ENCODE data around the gene UBE2L5.
"Not testable (repeated sequence)": the region's sequence is repeated elsewhere in the genome, so short reads cannot be mapped to it uniquely, and the experiment has no call there.

UBE2L5 gene

DNA sequence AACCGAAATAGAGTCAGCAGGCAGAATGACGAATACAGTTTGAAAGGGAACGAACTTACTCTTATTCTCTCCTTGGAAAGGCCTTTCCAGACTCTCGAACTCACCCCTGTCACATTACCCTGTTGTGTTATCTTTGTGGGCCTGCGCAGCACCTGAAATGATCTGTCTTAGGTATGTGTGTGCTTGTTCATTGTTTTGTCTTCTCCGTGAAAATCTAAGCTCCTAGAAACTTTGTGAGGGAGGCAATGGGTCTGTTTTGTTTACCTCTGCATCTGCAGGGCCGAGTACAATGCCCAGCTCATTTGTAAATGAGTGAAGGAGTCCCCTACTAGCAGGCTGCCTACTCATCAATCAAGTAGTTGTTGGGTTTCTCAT, 23.8 kb downstream of the UBE2L5 start:
- H3K27ac ChIP-seq (ENCODE audit: low read depth, low read length): peak overlapping the region; percentile 58
- no peaks in the 10 kb centered on the region for H3K27me3 ChIP-seq (ENCODE audit: insufficient read depth, low read length, poor library complexity)
- no peak overlapping the region for H4K5ac ChIP-seq (ENCODE audit: low read length)
- no peak overlapping the region for H2AK5ac ChIP-seq (ENCODE audit: low read length)
- H3K4ac ChIP-seq (ENCODE audit: low read depth, low read length): no peak overlapping the region
- H2BK15ac ChIP-seq (replicated peaks; ENCODE audit: low read depth): no peak overlapping the region
- no peak overlapping the region for H2BK5ac ChIP-seq (ENCODE audit: low read length)
- H3K36me3 ChIP-seq (ENCODE audit: control insufficient read depth, insufficient read depth, low read length): no peaks in the 10 kb centered on the region
- no peak overlapping the region for H3K4me3 ChIP-seq (ENCODE audit: low read length)
- no peak for DNase-seq
- peaks cover 4% of the 10 kb centered on the region for H3K4me1 ChIP-seq (ENCODE audit: control insufficient read depth, low read depth, low read length)
- no peak overlapping the region for H3K23ac ChIP-seq (ENCODE audit: low read length)
- H3K18ac ChIP-seq (ENCODE audit: low read length): no peak overlapping the region
- no peak overlapping the region for H4K8ac ChIP-seq (ENCODE audit: low read depth, low read length)
- H3K56ac ChIP-seq (ENCODE audit: low read length): peak overlapping the region; percentile 84
- no CpG with 5 or more reads among the region's 7 CpGs for WGBS (ENCODE audit: extremely low coverage, insufficient coverage, low lambda C conversion rate)
- no peaks in the 10 kb centered on the region for H3K79me2 ChIP-seq (ENCODE audit: control insufficient read depth, insufficient read depth, low read length)
- peak overlapping the region; percentile 17 for H3K4me2 ChIP-seq (ENCODE audit: low read length)
- no peaks in the 10 kb centered on the region for H3K79me1 ChIP-seq (ENCODE audit: low read length)
- no peak overlapping the region for H2BK120ac ChIP-seq (ENCODE audit: low read depth, low read length)
- H3K9ac ChIP-seq (ENCODE audit: low read length): peak overlapping the region; percentile 62

DNA sequence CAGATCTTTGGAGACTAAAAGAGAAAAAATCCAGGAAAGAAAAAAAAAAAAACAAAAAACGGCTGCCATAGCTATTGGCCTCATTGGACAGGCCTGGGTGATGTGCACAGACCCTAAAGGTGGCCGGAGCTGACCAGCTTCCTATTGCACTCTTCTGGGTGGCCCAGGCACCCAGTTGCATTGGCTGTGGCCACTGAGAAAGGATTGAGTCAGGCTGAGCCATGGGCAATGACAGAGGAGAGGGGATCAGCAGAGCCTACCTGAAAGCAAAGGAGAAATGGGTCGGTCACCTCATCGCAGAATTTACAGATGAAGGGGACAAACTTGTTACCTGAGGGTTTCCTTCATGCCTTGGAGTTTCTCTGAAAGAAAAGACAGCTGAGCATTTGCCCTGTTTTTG, 26.1 kb downstream of the UBE2L5 start:
- no peaks in the 10 kb centered on the region for H3K27me3 ChIP-seq (ENCODE audit: insufficient read depth, low read length, poor library complexity)
- no peaks in the 10 kb centered on the region for H3K36me3 ChIP-seq (ENCODE audit: control insufficient read depth, insufficient read depth, low read length)
- H3K56ac ChIP-seq (ENCODE audit: low read length): no peak overlapping the region
- no CpG with 5 or more reads among the region's 4 CpGs for WGBS (ENCODE audit: extremely low coverage, insufficient coverage, low lambda C conversion rate)
- no peak overlapping the region for H2BK15ac ChIP-seq (replicated peaks; ENCODE audit: low read depth)
- H3K4me1 ChIP-seq (ENCODE audit: control insufficient read depth, low read depth, low read length): peaks cover 4% of the 10 kb centered on the region
- H3K23ac ChIP-seq (ENCODE audit: low read length): no peak overlapping the region
- no peak overlapping the region for H2AK5ac ChIP-seq (ENCODE audit: low read length)
- H2BK120ac ChIP-seq (ENCODE audit: low read depth, low read length): no peak overlapping the region
- H3K4me2 ChIP-seq (ENCODE audit: low read length): no peak overlapping the region
- H4K8ac ChIP-seq (ENCODE audit: low read depth, low read length): no peak overlapping the region
- no peak overlapping the region for H4K5ac ChIP-seq (ENCODE audit: low read length)
- no peak overlapping the region for H3K18ac ChIP-seq (ENCODE audit: low read length)
- H3K79me1 ChIP-seq (ENCODE audit: low read length): no peaks in the 10 kb centered on the region
- no peak overlapping the region for H3K4me3 ChIP-seq (ENCODE audit: low read length)
- H3K79me2 ChIP-seq (ENCODE audit: control insufficient read depth, insufficient read depth, low read length): no peaks in the 10 kb centered on the region
- H3K27ac ChIP-seq (ENCODE audit: low read depth, low read length): no peak overlapping the region
- no peak overlapping the region for H3K9ac ChIP-seq (ENCODE audit: low read length)
- no peak overlapping the region for H3K4ac ChIP-seq (ENCODE audit: low read depth, low read length)
- DNase-seq: no peak
- no peak overlapping the region for H2BK5ac ChIP-seq (ENCODE audit: low read length)

DNA sequence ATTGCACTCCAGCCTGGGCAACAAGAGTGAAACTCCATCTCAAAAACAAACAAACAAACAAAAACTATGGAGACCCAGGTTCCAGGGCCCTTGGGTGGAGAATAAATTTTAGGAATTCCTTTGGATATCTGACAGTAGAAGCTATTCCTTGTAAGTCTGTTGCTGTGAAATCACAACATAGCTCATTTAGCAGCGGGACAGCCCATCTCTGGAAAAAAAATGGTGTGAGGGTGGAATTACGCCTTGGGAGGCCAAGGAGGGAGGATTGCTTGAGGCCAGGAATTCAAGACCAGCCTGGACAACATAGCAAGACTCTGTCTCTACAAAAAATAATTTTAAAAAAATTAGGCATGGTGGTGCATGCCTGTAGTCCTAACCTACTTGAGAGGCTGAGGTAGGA, 27.8 kb downstream of the UBE2L5 start:
- no peaks in the 10 kb centered on the region for H3K79me2 ChIP-seq (ENCODE audit: control insufficient read depth, insufficient read depth, low read length)
- no peak overlapping the region for H4K8ac ChIP-seq (ENCODE audit: low read depth, low read length)
- H3K18ac ChIP-seq (ENCODE audit: low read length): no peak overlapping the region
- H3K27ac ChIP-seq (ENCODE audit: low read depth, low read length): no peak overlapping the region
- H3K4me1 ChIP-seq (ENCODE audit: control insufficient read depth, low read depth, low read length): peaks cover 4% of the 10 kb centered on the region
- H3K9ac ChIP-seq (ENCODE audit: low read length): no peak overlapping the region
- no peaks in the 10 kb centered on the region for H3K36me3 ChIP-seq (ENCODE audit: control insufficient read depth, insufficient read depth, low read length)
- DNase-seq: no peak
- no peak overlapping the region for H3K4me2 ChIP-seq (ENCODE audit: low read length)
- H2BK5ac ChIP-seq (ENCODE audit: low read length): no peak overlapping the region
- no peaks in the 10 kb centered on the region for H3K79me1 ChIP-seq (ENCODE audit: low read length)
- no peaks in the 10 kb centered on the region for H3K27me3 ChIP-seq (ENCODE audit: insufficient read depth, low read length, poor library complexity)
- H3K4me3 ChIP-seq (ENCODE audit: low read length): no peak overlapping the region
- no CpG with 5 or more reads among the region's 2 CpGs for WGBS (ENCODE audit: extremely low coverage, insufficient coverage, low lambda C conversion rate)
- H3K4ac ChIP-seq (ENCODE audit: low read depth, low read length): no peak overlapping the region
- no peak overlapping the region for H3K56ac ChIP-seq (ENCODE audit: low read length)
- no peak overlapping the region for H3K23ac ChIP-seq (ENCODE audit: low read length)
- H4K5ac ChIP-seq (ENCODE audit: low read length): no peak overlapping the region
- no peak overlapping the region for H2BK15ac ChIP-seq (replicated peaks; ENCODE audit: low read depth)
- no peak overlapping the region for H2BK120ac ChIP-seq (ENCODE audit: low read depth, low read length)
- H2AK5ac ChIP-seq (ENCODE audit: low read length): no peak overlapping the region

DNA sequence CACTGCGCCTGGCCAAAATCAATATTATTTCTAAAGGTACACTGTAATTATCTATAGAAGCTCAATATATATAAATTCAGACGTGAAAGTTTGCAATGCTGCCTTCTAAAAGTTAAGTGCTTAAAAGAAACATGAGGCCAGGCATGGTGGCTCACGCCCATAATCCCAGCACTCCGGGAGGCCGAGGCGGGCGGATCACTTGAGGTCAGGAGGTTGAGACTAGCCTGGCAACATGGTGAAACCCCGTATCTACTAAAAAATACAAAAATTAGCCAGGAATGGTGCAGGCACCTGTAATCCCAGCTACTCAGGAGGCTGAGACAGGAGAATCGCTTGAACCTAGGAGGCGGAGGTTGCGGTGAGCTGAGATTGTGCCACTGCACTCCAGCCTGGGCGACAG, 29.2 kb downstream of the UBE2L5 start:
- not testable (repeated sequence) for H3K4ac ChIP-seq (ENCODE audit: low read depth, low read length); H3K9ac ChIP-seq (ENCODE audit: low read length); H2BK5ac ChIP-seq (ENCODE audit: low read length); H4K5ac ChIP-seq (ENCODE audit: low read length); H3K4me2 ChIP-seq (ENCODE audit: low read length); H3K23ac ChIP-seq (ENCODE audit: low read length); H2BK120ac ChIP-seq (ENCODE audit: low read depth, low read length); H4K8ac ChIP-seq (ENCODE audit: low read depth, low read length); H2AK5ac ChIP-seq (ENCODE audit: low read length); H3K79me1 ChIP-seq (ENCODE audit: low read length); H3K4me1 ChIP-seq (ENCODE audit: control insufficient read depth, low read depth, low read length); H3K36me3 ChIP-seq (ENCODE audit: control insufficient read depth, insufficient read depth, low read length); H3K18ac ChIP-seq (ENCODE audit: low read length); H3K27ac ChIP-seq (ENCODE audit: low read depth, low read length); H3K4me3 ChIP-seq (ENCODE audit: low read length); H3K27me3 ChIP-seq (ENCODE audit: insufficient read depth, low read length, poor library complexity); H2BK15ac ChIP-seq (replicated peaks; ENCODE audit: low read depth); DNase-seq; H3K56ac ChIP-seq (ENCODE audit: low read length); H3K79me2 ChIP-seq (ENCODE audit: control insufficient read depth, insufficient read depth, low read length)
- no CpG with 5 or more reads among the region's 12 CpGs for WGBS (ENCODE audit: extremely low coverage, insufficient coverage, low lambda C conversion rate)

DNA sequence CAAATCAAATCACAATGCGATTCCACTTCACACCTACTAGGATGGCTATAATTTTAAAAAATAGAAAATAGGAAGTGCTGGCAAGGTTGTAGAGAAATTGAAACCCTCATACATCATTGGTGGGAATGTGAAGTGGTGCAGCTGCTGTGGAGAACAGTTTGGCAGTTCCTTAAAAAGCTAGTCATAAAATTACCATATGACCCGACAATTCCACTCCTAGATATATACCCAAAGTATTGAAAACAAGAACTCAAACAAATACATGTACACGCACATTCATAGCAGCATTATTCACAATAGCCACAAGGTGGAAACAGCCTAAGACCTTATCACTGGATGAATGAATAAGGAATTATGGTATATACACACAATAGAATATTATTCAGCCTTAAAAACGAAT, 31.4 kb downstream of the UBE2L5 start:
- H3K9ac ChIP-seq (ENCODE audit: low read length): no peak overlapping the region
- no peak for DNase-seq
- H2AK5ac ChIP-seq (ENCODE audit: low read length): no peak overlapping the region
- H3K4ac ChIP-seq (ENCODE audit: low read depth, low read length): no peak overlapping the region
- H3K4me2 ChIP-seq (ENCODE audit: low read length): no peak overlapping the region
- no peaks in the 10 kb centered on the region for H3K36me3 ChIP-seq (ENCODE audit: control insufficient read depth, insufficient read depth, low read length)
- no peaks in the 10 kb centered on the region for H3K27me3 ChIP-seq (ENCODE audit: insufficient read depth, low read length, poor library complexity)
- H3K18ac ChIP-seq (ENCODE audit: low read length): no peak overlapping the region
- no peaks in the 10 kb centered on the region for H3K79me2 ChIP-seq (ENCODE audit: control insufficient read depth, insufficient read depth, low read length)
- no peak overlapping the region for H2BK5ac ChIP-seq (ENCODE audit: low read length)
- H4K5ac ChIP-seq (ENCODE audit: low read length): no peak overlapping the region
- H3K27ac ChIP-seq (ENCODE audit: low read depth, low read length): no peak overlapping the region
- no CpG with 5 or more reads among the region's 4 CpGs for WGBS (ENCODE audit: extremely low coverage, insufficient coverage, low lambda C conversion rate)
- H3K56ac ChIP-seq (ENCODE audit: low read length): no peak overlapping the region
- H3K4me3 ChIP-seq (ENCODE audit: low read length): no peak overlapping the region
- H3K4me1 ChIP-seq (ENCODE audit: control insufficient read depth, low read depth, low read length): no peaks in the 10 kb centered on the region
- no peak overlapping the region for H2BK15ac ChIP-seq (replicated peaks; ENCODE audit: low read depth)
- H3K79me1 ChIP-seq (ENCODE audit: low read length): no peaks in the 10 kb centered on the region
- H3K23ac ChIP-seq (ENCODE audit: low read length): no peak overlapping the region
- no peak overlapping the region for H4K8ac ChIP-seq (ENCODE audit: low read depth, low read length)
- H2BK120ac ChIP-seq (ENCODE audit: low read depth, low read length): no peak overlapping the region

DNA sequence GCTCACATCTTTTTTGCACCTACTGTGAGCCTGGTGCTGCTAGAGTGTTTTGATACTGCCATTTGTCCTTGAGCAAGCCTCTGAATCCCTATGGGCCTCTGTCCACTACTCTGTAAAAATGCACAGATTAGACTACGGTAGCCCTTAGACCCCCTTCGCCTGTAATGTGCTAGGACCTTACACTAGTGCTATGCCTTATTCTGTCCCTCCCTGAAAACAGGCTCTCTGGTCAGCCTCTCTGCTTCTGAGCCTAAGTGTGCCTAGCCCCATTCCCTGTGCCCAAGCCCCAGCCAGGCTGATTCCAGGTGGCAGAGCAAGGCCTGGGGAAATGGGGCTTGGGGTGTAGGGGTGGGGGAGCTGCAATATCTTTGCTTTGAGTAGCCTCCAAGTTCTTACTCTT, 32.7 kb downstream of the UBE2L5 start:
- Histone ChIP-seq H3K27ac (ENCODE audit: low read depth, low read length) (no peak overlapping the region), H2AK5ac (ENCODE audit: low read length) (no peak overlapping the region)
- no CpG with 5 or more reads among the region's 2 CpGs for WGBS (ENCODE audit: extremely low coverage, insufficient coverage, low lambda C conversion rate)

More for the DNA sequence above, 32.7 kb downstream of the UBE2L5 start:
- H3K9ac ChIP-seq (ENCODE audit: low read length): no peak overlapping the region
- H3K4me1 ChIP-seq (ENCODE audit: control insufficient read depth, low read depth, low read length): no peaks in the 10 kb centered on the region
- H3K79me2 ChIP-seq (ENCODE audit: control insufficient read depth, insufficient read depth, low read length): no peaks in the 10 kb centered on the region
- H4K8ac ChIP-seq (ENCODE audit: low read depth, low read length): no peak overlapping the region
- DNase-seq: no peak
- H3K79me1 ChIP-seq (ENCODE audit: low read length): no peaks in the 10 kb centered on the region
- no peak overlapping the region for H4K5ac ChIP-seq (ENCODE audit: low read length)
- H2BK120ac ChIP-seq (ENCODE audit: low read depth, low read length): no peak overlapping the region
- H3K27me3 ChIP-seq (ENCODE audit: insufficient read depth, low read length, poor library complexity): no peaks in the 10 kb centered on the region
- no peak overlapping the region for H3K56ac ChIP-seq (ENCODE audit: low read length)
- H3K23ac ChIP-seq (ENCODE audit: low read length): no peak overlapping the region
- no peak overlapping the region for H3K4me2 ChIP-seq (ENCODE audit: low read length)
- H3K4ac ChIP-seq (ENCODE audit: low read depth, low read length): no peak overlapping the region
- no peaks in the 10 kb centered on the region for H3K36me3 ChIP-seq (ENCODE audit: control insufficient read depth, insufficient read depth, low read length)
- no peak overlapping the region for H2BK15ac ChIP-seq (replicated peaks; ENCODE audit: low read depth)
- H3K18ac ChIP-seq (ENCODE audit: low read length): no peak overlapping the region
- H2BK5ac ChIP-seq (ENCODE audit: low read length): no peak overlapping the region
- no peak overlapping the region for H3K4me3 ChIP-seq (ENCODE audit: low read length)

Measured in mesendoderm (in vitro differentiated cells).